Trophoblast cell (in vitro differentiated cells and primary cell): ENCODE results near the gene TXNL4B.

Experiments used
- DNase-seq, 2 donors: peaks; one replicate each; pipeline ENCODE4 v3.0.0-alpha.2; 2016
- H2AFZ ChIP-seq: 2 replicates; pipeline ENCODE4 v1.6.1; 2013; ENCODE audit warnings: low read length, moderate library complexity, mild to moderate bottlenecking; ENCODE audit not compliant: insufficient read depth, poor library complexity
- H2AK5ac ChIP-seq: 2 replicates; pipeline ENCODE4 v1.6.1; 2013; ENCODE audit warnings: mild to moderate bottlenecking, low read length
- H2BK120ac ChIP-seq: 2 replicates; pipeline ENCODE4 v1.6.1; 2013; ENCODE audit warnings: low read length, mild to moderate bottlenecking, moderate library complexity; ENCODE audit not compliant: insufficient read depth, poor library complexity
- H2BK12ac ChIP-seq: 2 replicates; pipeline ENCODE4 v1.6.1; 2013; ENCODE audit warnings: mild to moderate bottlenecking, low read length, moderate library complexity
- H2BK5ac ChIP-seq: 2 replicates; pipeline ENCODE4 v1.6.1; 2013; ENCODE audit warnings: low read length, low read depth, moderate library complexity, mild to moderate bottlenecking; ENCODE audit not compliant: poor library complexity
- H3K14ac ChIP-seq: 2 replicates; pipeline ENCODE4 v1.6.1; 2013; ENCODE audit warnings: mild to moderate bottlenecking, low read length
- H3K18ac ChIP-seq: 2 replicates; pipeline ENCODE4 v1.6.1; 2013; ENCODE audit warnings: mild to moderate bottlenecking, low read length
- H3K23ac ChIP-seq: 2 replicates; pipeline ENCODE4 v1.6.1; 2013; ENCODE audit warnings: low read length
- H3K27ac ChIP-seq: 2 replicates; pipeline ENCODE4 v1.5.1; 2013; ENCODE audit warnings: low read depth, mild to moderate bottlenecking, inconsistent platforms, low read length, moderate library complexity
- H3K27me3 ChIP-seq: 2 replicates; pipeline ENCODE4 v1.6.1; 2013; ENCODE audit warnings: inconsistent platforms, mild to moderate bottlenecking, low read length, moderate library complexity; ENCODE audit not compliant: insufficient read depth
- H3K36me3 ChIP-seq, 2 experiments: 1 replicate in 1 of 2; 2 replicates in 1 of 2; pipeline ENCODE4 v1.6.1; 2013; ENCODE audit warnings: low read length in 2 of 2, mild to moderate bottlenecking in 2 of 2, moderate library complexity in 1 of 2; ENCODE audit not compliant: insufficient read depth in 2 of 2, control insufficient read depth in 1 of 2
- H3K4ac ChIP-seq: 2 replicates; pipeline ENCODE4 v1.6.1; 2013; ENCODE audit warnings: low read depth, mild to moderate bottlenecking, low read length, moderate library complexity
- H3K4me1 ChIP-seq, 2 experiments: 1 replicate in 1 of 2; 2 replicates in 1 of 2; pipeline ENCODE4 v1.6.1; 2013; ENCODE audit warnings: low read length in 2 of 2, mild to moderate bottlenecking in 2 of 2, moderate library complexity in 1 of 2; ENCODE audit not compliant: insufficient read depth in 2 of 2, control insufficient read depth in 1 of 2
- H3K4me2 ChIP-seq: 2 replicates; pipeline ENCODE4 v1.6.1; 2013; ENCODE audit warnings: inconsistent platforms, mild to moderate bottlenecking, low read length, moderate library complexity
- H3K4me3 ChIP-seq: 2 replicates; pipeline ENCODE4 v1.5.1; 2013; ENCODE audit warnings: mild to moderate bottlenecking, low read depth, low read length, inconsistent platforms
- H3K79me1 ChIP-seq: one replicate; pipeline ENCODE4 v1.6.1; 2013; ENCODE audit warnings: low read length
- H3K79me2 ChIP-seq: 2 replicates; pipeline ENCODE4 v1.6.1; 2013; ENCODE audit warnings: low read length, mild to moderate bottlenecking; ENCODE audit not compliant: control insufficient read depth, insufficient read depth, poor library complexity
- H3K9ac ChIP-seq: 2 replicates; pipeline ENCODE4 v1.6.1; 2013; ENCODE audit warnings: mild to moderate bottlenecking, low read length
- H3K9me3 ChIP-seq: 2 replicates; pipeline ENCODE4 v1.6.1; 2013; ENCODE audit warnings: low read depth, mild to moderate bottlenecking, control low read depth, inconsistent platforms, low read length; ENCODE audit not compliant: insufficient read depth
- H4K12ac ChIP-seq: 2 replicates; pipeline ENCODE4 v1.6.1; 2013; ENCODE audit warnings: low read depth, mild to moderate bottlenecking, low read length, moderate library complexity
- H4K8ac ChIP-seq: 2 replicates; pipeline ENCODE4 v1.6.1; 2013; ENCODE audit warnings: low read depth, mild to moderate bottlenecking, low read length, moderate library complexity
- H4K91ac ChIP-seq: one replicate; pipeline ENCODE4 v1.6.1; 2013; ENCODE audit warnings: low read depth, mild to moderate bottlenecking, low read length, moderate library complexity
- WGBS: extraction: QIAGEN DNeasy Blood & Tissue Kit; methylation state at CpG from one replicate; pipeline ENCODE4 v1.1.7; 2013; ENCODE audit warnings: missing lambda C conversion rate; ENCODE audit not compliant: insufficient read length, insufficient coverage; ENCODE audit errors: extremely low coverage; 5-methylcytosine and 5-hydroxymethylcytosine counted together

Gene TXNL4B

GRCh38 chr16:72122308-72122707 lies 28.9 kb upstream of the TXNL4B start:
- Histone ChIP-seq H2BK5ac (no peak overlapping the region), H3K4ac (no peak overlapping the region), H3K23ac (no peak overlapping the region), H3K36me3 (no peaks in the 10 kb centered on the region), H3K79me1 (no peaks in the 10 kb centered on the region), H3K18ac (no peak overlapping the region), H4K8ac (no peak overlapping the region), H3K4me3 (no peak overlapping the region), H2AFZ (no peak overlapping the region), H2BK12ac (no peak overlapping the region), H3K27me3 (no peaks in the 10 kb centered on the region), H3K14ac (no peak overlapping the region), H3K79me2 (no peaks in the 10 kb centered on the region), H3K4me2 (no peak overlapping the region), H3K27ac (no peak overlapping the region), H2BK120ac (no peak overlapping the region), H4K91ac (no peak overlapping the region), H3K4me1 (no peaks in the 10 kb centered on the region), H4K12ac (no peak overlapping the region), H3K9me3 (no peaks in the 10 kb centered on the region), H3K9ac (no peak overlapping the region), H2AK5ac (no peak overlapping the region)
- DNase-seq, result no peak
- WGBS, result no CpG with 5 or more reads among the region's 2 CpGs

DNA sequence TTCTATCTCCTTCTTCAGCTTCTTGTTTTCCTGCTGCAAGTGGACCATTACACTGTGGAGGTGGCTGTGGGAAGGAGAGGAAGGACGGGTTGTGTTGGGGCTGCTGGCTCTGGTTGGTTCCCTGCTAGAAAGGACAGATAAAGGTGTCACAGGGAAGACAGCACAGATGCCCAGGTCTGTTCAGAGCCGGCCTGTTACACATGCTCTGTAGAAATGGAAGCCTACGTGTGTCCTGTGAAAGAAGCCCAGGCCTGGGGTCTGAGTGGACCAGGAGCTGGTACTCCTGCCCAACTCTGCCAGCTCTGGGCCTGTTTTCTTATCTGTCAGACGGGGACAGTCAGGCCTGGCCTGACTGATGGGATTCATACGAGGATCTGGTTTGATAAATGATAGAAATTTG lies 26.6 kb upstream of the TXNL4B start:
- no CpG with 5 or more reads among the region's 5 CpGs for WGBS

GRCh38 chr16:72113616-72113945 lies 20.2 kb upstream of the TXNL4B start:
- no peaks in the 10 kb centered on the region for H3K27me3 ChIP-seq
- no peaks in the 10 kb centered on the region for H3K79me1 ChIP-seq
- no peak for DNase-seq
- no peak overlapping the region for H3K4ac ChIP-seq
- no peak overlapping the region for H4K91ac ChIP-seq
- no peak overlapping the region for H3K23ac ChIP-seq
- no peak overlapping the region for H2AK5ac ChIP-seq
- no peak overlapping the region for H3K4me3 ChIP-seq
- no peak overlapping the region for H3K9ac ChIP-seq
- H4K8ac ChIP-seq, result no peak overlapping the region
- H4K12ac ChIP-seq, result no peak overlapping the region
- H2AFZ ChIP-seq, result no peak overlapping the region
- H3K14ac ChIP-seq, result no peak overlapping the region
- H3K27ac ChIP-seq, result no peak overlapping the region
- H2BK12ac ChIP-seq, result no peak overlapping the region
- H3K4me1 ChIP-seq, result no peaks in the 10 kb centered on the region
- H3K36me3 ChIP-seq, result peaks cover 35 to 44% of the 10 kb centered on the region in 2 experiments
- no peak overlapping the region for H2BK120ac ChIP-seq
- H3K79me2 ChIP-seq, result no peaks in the 10 kb centered on the region
- no peak overlapping the region for H3K4me2 ChIP-seq
- H3K18ac ChIP-seq, result no peak overlapping the region
- peaks cover 2% of the 10 kb centered on the region for H3K9me3 ChIP-seq
- no peak overlapping the region for H2BK5ac ChIP-seq

More for the DNA sequence above, 26.6 kb upstream of the TXNL4B start:
- no peak overlapping the region for H3K4me2 ChIP-seq
- H2BK5ac ChIP-seq, result no peak overlapping the region
- H3K4me3 ChIP-seq, result no peak overlapping the region
- no peak overlapping the region for H3K18ac ChIP-seq
- H3K27ac ChIP-seq, result no peak overlapping the region
- no peak overlapping the region for H4K12ac ChIP-seq
- H3K79me1 ChIP-seq, result no peaks in the 10 kb centered on the region
- H3K4me1 ChIP-seq, result no peaks in the 10 kb centered on the region
- H3K9ac ChIP-seq, result no peak overlapping the region
- H4K91ac ChIP-seq, result no peak overlapping the region
- no peak overlapping the region for H3K14ac ChIP-seq
- no peaks in the 10 kb centered on the region for H3K79me2 ChIP-seq
- no peak for DNase-seq
- H2AK5ac ChIP-seq, result no peak overlapping the region
- H3K4ac ChIP-seq, result no peak overlapping the region
- H3K27me3 ChIP-seq, result no peaks in the 10 kb centered on the region
- H2AFZ ChIP-seq, result no peak overlapping the region
- no peaks in the 10 kb centered on the region for H3K36me3 ChIP-seq
- no peak overlapping the region for H2BK12ac ChIP-seq
- no peak overlapping the region for H4K8ac ChIP-seq
- H3K23ac ChIP-seq, result no peak overlapping the region
- H2BK120ac ChIP-seq, result no peak overlapping the region
- H3K9me3 ChIP-seq, result no peaks in the 10 kb centered on the region

DNA sequence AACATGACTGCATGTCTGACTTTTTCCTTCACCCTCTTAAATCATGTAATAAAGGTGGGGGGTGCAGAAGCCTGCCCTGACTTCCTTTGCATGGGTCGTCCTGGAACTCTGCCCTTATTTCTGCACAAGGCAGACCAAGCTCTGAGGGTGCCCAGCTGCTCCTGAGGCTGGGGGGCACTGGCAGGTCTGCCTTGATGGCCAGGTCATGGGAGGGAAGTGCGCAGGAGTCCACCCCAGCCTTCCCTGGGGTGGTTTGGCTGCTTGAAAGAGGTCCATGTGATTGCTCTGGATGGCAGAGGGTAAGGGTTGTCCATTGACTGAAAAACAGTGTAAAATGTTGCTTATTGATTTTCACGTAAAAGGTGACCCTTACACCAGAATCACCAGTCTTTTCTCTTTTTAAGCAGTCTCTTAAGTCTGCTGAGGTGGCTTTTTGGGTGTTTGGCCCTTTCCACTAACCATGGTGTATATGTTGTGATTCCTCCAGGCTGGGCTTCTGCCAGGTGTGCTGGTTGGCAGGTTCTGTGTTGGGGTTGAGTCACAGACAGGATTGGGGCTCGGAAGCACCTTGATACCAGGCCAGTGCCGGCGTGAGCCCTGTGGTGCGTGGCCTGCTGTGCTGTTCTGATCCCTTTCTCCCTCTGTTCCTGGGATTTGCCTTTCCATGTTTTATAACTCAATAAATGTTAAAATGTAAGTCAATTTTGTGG lies 19.6 kb upstream of the TXNL4B start:
- Histone ChIP-seq H3K27me3 (no peaks in the 10 kb centered on the region), H3K79me1 (no peaks in the 10 kb centered on the region), H3K4me3 (no peak overlapping the region), H3K4me2 (no peak overlapping the region), H2BK12ac (no peak overlapping the region), H3K14ac (no peak overlapping the region), H3K36me3 (peaks cover 40 to 49% of the 10 kb centered on the region in 2 experiments), H3K9me3 (peaks cover 5% of the 10 kb centered on the region), H3K4me1 (no peaks in the 10 kb centered on the region), H2BK5ac (no peak overlapping the region), H2BK120ac (no peak overlapping the region), H4K8ac (no peak overlapping the region), H3K27ac (no peak overlapping the region), H4K12ac (no peak overlapping the region), H3K18ac (no peak overlapping the region), H3K23ac (no peak overlapping the region), H2AFZ (no peak overlapping the region), H3K9ac (no peak overlapping the region), H3K79me2 (no peaks in the 10 kb centered on the region), H3K4ac (no peak overlapping the region), H4K91ac (no peak overlapping the region), H2AK5ac (no peak overlapping the region)
- DNase-seq, result no peak
- WGBS, result no CpG with 5 or more reads among the region's 7 CpGs
